ENCODE measurements around the gene ELK3.
A peak's percentile ranks its signal among the peaks of the same experiment; 100 is the strongest.

Gene ELK3

DNA sequence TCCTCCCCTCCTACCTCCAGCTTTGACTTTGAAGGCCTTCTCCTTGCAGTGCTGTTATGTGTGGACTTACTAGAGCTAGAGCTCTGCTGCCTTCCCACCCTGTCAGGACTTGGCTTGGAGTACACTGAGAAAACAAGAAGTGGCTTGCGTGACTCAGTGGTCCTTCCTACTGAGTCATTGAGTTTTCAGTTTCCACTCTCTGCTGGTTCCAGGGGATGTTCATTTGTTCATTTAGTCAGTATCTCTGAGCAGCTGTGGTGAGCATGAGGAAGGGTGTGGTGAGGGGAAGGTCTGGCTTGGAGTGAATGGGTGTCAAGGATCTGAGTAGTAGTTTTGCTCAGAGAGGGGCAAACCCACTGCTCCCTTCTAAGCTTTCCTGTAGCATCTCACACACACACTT lies 17.2 kb upstream of the ELK3 start:
- Histone ChIP-seq H3K9me3 (replicated peaks in 1 of 11) (peaks cover 30 to 69% (median 45%) of the 10 kb centered on the region in 11 experiments), H3K27ac (peak overlapping the region in 6 of 11 experiments; percentile 5 to 75 (median 55); a peak in 8 of 22 replicates), H3K36me3 (peaks cover 0 to 4% (median 0%) of the 10 kb centered on the region in 11 experiments; a peak in 1 of 22 replicates), H3K9ac (peak overlapping the region in 4 of 11 experiments; percentile 19 to 55 (median 52); a peak in 6 of 22 replicates), H3K4me2 (peak overlapping the region in 7 of 11 experiments; percentile 12 to 83 (median 53); a peak in 13 of 22 replicates), H4K20me1 (no peaks in the 10 kb centered on the region), H3K4me1 (peaks cover 0 to 36% (median 16%) of the 10 kb centered on the region in 10 experiments; a peak in 12 of 20 replicates), H3K27me3 (no peaks in the 10 kb centered on the region), H3K4me3 (no peak overlapping the region)
- no peak for TF ChIP-seq Cebpa-rat (IDR thresholded peaks at IDR 0.05)

DNA sequence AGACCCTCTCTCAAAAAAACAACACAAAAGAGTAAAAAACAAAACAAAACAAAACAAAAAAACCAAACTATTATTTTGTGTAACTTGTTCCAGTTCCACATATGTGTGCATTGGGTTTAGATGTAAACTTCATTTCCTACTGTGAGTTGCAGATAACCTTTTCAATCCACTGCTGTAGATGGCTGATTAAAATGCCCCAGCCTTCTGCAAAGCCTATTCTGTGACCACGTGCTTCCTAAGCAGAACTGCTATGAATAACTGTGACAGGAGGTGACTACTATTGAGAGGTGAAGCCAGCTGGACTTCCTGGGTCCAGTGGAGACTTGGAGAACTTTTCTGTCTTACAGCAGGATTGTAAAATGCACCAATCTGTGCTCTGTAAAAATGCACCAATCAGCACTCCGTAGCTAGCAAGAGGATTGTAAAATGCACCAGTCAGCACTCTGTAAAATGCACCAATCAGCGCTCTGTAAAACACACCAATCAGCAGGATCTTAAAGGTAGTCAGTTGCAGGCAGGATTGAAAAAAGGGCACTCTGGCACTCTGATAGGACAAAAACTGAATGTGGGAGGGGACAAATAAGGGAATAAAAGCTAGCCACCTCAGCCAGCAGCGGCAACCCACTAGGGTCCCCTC lies 10.3 kb upstream of the ELK3 start:
- Histone ChIP-seq H3K4me1 (peaks cover 22 to 53% (median 39%) of the 10 kb centered on the region in 10 experiments), H3K36me3 (no peaks in the 10 kb centered on the region), H3K4me2 (no peak overlapping the region), H3K27me3 (no peaks in the 10 kb centered on the region), H3K4me3 (no peak overlapping the region), H3K9ac (no peak overlapping the region), H3K9me3 (replicated peaks in 1 of 11) (peaks cover 25 to 67% (median 50%) of the 10 kb centered on the region in 11 experiments), H4K20me1 (no peaks in the 10 kb centered on the region), H3K27ac (no peak overlapping the region)
- TF ChIP-seq Cebpa-rat (IDR thresholded peaks at IDR 0.05): no peak

DNA sequence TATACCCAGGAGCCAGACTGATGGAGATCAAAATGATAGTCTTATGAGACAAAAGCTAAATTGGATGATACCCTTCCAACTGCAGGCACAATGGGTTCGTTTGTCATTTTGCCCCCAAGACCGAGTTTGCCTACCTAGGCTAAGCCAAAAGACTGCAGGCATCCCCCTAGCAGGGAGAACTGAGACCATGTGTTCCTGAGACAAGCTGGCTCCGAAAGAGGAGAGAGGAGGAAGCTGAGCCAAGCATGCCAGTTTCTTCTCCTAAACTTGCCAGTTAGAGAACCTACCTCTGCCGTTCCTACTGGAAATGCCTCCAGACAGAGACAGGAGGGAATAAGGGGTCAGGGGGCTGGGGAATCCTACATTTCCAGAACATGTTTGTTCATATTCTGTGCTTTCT lies 8.3 kb upstream of the ELK3 start:
- Histone ChIP-seq H3K9ac (peak overlapping the region in 1 of 11 experiments; percentile 24; a peak in 2 of 22 replicates), H3K4me1 (peaks cover 22 to 72% (median 56%) of the 10 kb centered on the region in 10 experiments), H3K27me3 (no peaks in the 10 kb centered on the region), H3K36me3 (no peaks in the 10 kb centered on the region), H3K27ac (peak overlapping the region in 8 of 11 experiments; percentile 11 to 48 (median 38); a peak in 15 of 22 replicates), H4K20me1 (no peaks in the 10 kb centered on the region), H3K4me2 (peak overlapping the region; percentile 24 to 82 (median 71); a peak in 21 of 22 replicates), H3K9me3 (replicated peaks in 1 of 11) (peaks cover 16 to 48% (median 29%) of the 10 kb centered on the region in 11 experiments), H3K4me3 (no peak overlapping the region)
- no peak for TF ChIP-seq Cebpa-rat (IDR thresholded peaks at IDR 0.05)

- TF ChIP-seq Cebpa-rat (IDR thresholded peaks at IDR 0.05): no peak
- H3K27me3 ChIP-seq: no peaks in the 10 kb centered on the region
- H4K20me1 ChIP-seq: no peaks in the 10 kb centered on the region
- peak overlapping the region; percentile 24 to 82 (median 71); a peak in 21 of 22 replicates for H3K4me2 ChIP-seq
- H3K9ac ChIP-seq: peak overlapping the region in 3 of 11 experiments; percentile 9 to 24 (median 15); a peak in 2 of 22 replicates
- H3K36me3 ChIP-seq: no peaks in the 10 kb centered on the region
- peaks cover 14 to 39% (median 22%) of the 10 kb centered on the region in 11 experiments for H3K9me3 ChIP-seq (replicated peaks in 1 of 11)
- peak overlapping the region in 1 of 10 experiments; percentile 30; a peak in 1 of 20 replicates for H3K4me3 ChIP-seq
- peaks cover 22 to 77% (median 61%) of the 10 kb centered on the region in 10 experiments for H3K4me1 ChIP-seq
- H3K27ac ChIP-seq: peak overlapping the region in 8 of 11 experiments; percentile 11 to 48 (median 38); a peak in 14 of 22 replicates
Measured at GRCh38 chr12:96186607-96187301, 7.4 kb upstream of the ELK3 start.

DNA sequence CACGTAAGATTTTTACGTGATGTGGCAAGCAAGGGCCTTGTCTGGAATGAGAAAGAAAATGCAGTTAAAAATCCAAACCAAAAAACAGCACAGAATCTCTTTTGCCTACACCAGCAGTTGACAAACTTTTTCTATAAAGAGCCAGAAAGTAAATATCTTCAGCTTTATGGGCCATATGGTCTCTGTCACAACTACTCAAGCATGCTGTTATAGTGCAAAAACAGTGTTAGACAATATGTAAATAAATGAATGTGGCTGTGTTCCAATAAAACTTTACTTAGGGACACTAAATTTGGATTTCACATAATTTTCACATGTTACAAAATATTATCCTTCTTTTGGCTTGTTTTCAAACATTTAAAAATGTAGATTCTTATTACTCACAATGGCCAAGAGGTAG lies 6.2 kb upstream of the ELK3 start:
- TF ChIP-seq Cebpa-rat (IDR thresholded peaks at IDR 0.05): no peak
- H3K27ac ChIP-seq: peak overlapping the region in 3 of 11 experiments; percentile 10 to 33 (median 32); a peak in 4 of 22 replicates
- no peak overlapping the region for H3K4me3 ChIP-seq
- no peaks in the 10 kb centered on the region for H3K27me3 ChIP-seq
- H3K4me1 ChIP-seq: peaks cover 13 to 83% (median 69%) of the 10 kb centered on the region in 10 experiments
- no peak overlapping the region for H3K9ac ChIP-seq
- H3K9me3 ChIP-seq (replicated peaks in 1 of 11): peaks cover 14 to 27% (median 22%) of the 10 kb centered on the region in 11 experiments
- no peaks in the 10 kb centered on the region for H4K20me1 ChIP-seq
- peak overlapping the region in 9 of 11 experiments; percentile 2 to 82 (median 74); a peak in 17 of 22 replicates for H3K4me2 ChIP-seq
- H3K36me3 ChIP-seq: no peaks in the 10 kb centered on the region

DNA sequence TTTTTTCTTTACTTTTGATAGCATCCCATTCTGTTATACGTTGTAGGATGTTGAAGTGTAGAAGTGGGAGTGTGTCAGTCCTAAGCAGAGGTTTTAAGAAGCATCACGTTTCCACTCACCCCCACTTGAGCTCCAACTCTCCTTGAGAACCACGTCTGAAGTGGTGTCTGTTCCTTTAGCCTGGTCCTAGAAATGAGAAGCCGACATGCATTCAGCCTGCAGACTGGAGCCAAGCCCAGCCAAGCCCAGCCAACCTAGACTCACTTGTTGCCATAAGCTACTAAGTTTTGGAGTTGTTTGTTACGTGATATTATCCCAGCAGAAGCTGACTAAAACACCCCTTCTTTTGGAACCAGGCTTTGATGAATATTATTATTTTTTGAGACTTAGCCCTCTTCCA lies 4.4 kb upstream of the ELK3 start:
- H3K36me3 ChIP-seq: no peaks in the 10 kb centered on the region
- H3K4me2 ChIP-seq: peak overlapping the region in 9 of 11 experiments; percentile 57 to 82 (median 69); a peak in 15 of 22 replicates
- H3K4me1 ChIP-seq: peaks cover 11 to 84% (median 75%) of the 10 kb centered on the region in 10 experiments

DNA sequence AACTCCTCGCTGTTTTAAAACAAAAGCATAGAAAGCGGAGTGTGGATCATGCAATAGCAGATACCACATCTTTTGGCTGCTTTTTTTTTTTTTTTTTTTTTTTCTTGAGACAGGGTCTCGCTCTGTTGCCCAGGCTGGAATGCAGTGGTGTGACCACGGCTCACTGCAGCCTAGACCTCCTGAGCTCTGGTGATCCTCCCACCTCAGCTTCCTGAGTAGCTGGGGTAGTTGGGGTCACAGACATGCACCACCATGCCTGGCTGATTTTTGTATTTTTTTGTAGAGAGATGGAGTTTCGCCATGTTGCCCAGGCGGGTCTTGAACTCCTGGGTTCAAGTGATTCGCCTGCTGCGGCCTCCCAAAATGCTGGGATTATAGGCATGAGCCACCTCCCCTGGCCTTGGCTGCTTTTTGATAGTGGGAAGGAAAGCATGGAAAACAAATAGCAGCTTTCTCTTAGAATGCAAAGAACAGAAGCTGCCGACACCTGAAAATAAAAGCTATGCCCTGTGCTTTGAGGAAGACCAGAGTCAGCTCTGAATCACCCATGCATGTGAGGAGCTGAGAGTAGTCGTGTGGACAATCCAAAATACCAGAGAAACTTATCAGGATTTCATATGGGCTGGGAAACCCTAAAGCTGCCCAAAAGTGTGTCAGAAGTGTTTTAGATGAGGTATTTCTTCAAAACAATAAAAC lies 3.6 kb upstream of the ELK3 start:
- H3K27ac ChIP-seq: peak overlapping the region in 8 of 11 experiments; percentile 29 to 73 (median 58); a peak in 15 of 22 replicates
- no peak overlapping the region for H3K4me3 ChIP-seq
- H3K4me2 ChIP-seq: peak overlapping the region; percentile 12 to 82 (median 68); a peak in 21 of 22 replicates
- peaks cover 11 to 81% (median 74%) of the 10 kb centered on the region in 10 experiments for H3K4me1 ChIP-seq
- H3K9me3 ChIP-seq (replicated peaks in 1 of 11): peaks cover 0 to 4% (median 2%) of the 10 kb centered on the region in 11 experiments; a peak in 11 of 22 replicates
- no peaks in the 10 kb centered on the region; a peak in 1 of 22 replicates for H3K27me3 ChIP-seq
- TF ChIP-seq Cebpa-rat (IDR thresholded peaks at IDR 0.05): no peak
- H4K20me1 ChIP-seq: no peaks in the 10 kb centered on the region
- H3K36me3 ChIP-seq: no peaks in the 10 kb centered on the region
- H3K9ac ChIP-seq: peak overlapping the region in 6 of 11 experiments; percentile 6 to 57 (median 22); a peak in 9 of 22 replicates

More for the DNA sequence above, 4.4 kb upstream of the ELK3 start:
- Histone ChIP-seq H3K9me3 (replicated peaks in 1 of 11) (peaks cover 3 to 12% (median 10%) of the 10 kb centered on the region in 11 experiments; a peak in 21 of 22 replicates), H3K9ac (peak overlapping the region in 4 of 11 experiments; percentile 12 to 57 (median 32); a peak in 3 of 22 replicates), H4K20me1 (no peaks in the 10 kb centered on the region), H3K4me3 (no peak overlapping the region), H3K27me3 (no peaks in the 10 kb centered on the region; a peak in 1 of 22 replicates), H3K27ac (peak overlapping the region in 6 of 11 experiments; percentile 22 to 71 (median 56); a peak in 9 of 22 replicates)
- TF ChIP-seq Cebpa-rat (IDR thresholded peaks at IDR 0.05): no peak

Data from BLaER1 treated with 17β-estradiol and CSF1 and Interleukin-3, amounts not matched to agents 10 nM and 100 nM (cell line).